GM10248 (cell line): ENCODE data around the gene YTHDF1.

Experiments used
- CTCF ChIA-PET: fragments of 300-600 bp; sonication (Branson Sonifier 250); formaldehyde crosslinking; extraction: SDS; loops from one replicate; lab custom pipeline; 2021; ENCODE audit warnings: antibody characterized with exemption; lab: Yijun Ruan, JAX
- POLR2A ChIA-PET: fragments of 350-650 bp; sonication (Branson Sonifier 250); formaldehyde crosslinking; extraction: SDS; loops from one replicate; lab custom pipeline; 2020; ENCODE audit warnings: antibody characterized with exemption; lab: Yijun Ruan, JAX
- DNase-seq: peaks from one replicate; pipeline ENCODE4 v3.0.0; 2012; ENCODE audit errors: extremely low spot score
- TF ChIP-seq, protein P1 (sequence below): IDR thresholded peaks from 2 replicates; pipeline ENCODE4 v1.5.1; 2012; ENCODE audit warnings: mild to moderate bottlenecking, low read depth; ENCODE audit errors: extremely low read depth, missing control alignments, control extremely low read depth

Gene YTHDF1

DNA sequence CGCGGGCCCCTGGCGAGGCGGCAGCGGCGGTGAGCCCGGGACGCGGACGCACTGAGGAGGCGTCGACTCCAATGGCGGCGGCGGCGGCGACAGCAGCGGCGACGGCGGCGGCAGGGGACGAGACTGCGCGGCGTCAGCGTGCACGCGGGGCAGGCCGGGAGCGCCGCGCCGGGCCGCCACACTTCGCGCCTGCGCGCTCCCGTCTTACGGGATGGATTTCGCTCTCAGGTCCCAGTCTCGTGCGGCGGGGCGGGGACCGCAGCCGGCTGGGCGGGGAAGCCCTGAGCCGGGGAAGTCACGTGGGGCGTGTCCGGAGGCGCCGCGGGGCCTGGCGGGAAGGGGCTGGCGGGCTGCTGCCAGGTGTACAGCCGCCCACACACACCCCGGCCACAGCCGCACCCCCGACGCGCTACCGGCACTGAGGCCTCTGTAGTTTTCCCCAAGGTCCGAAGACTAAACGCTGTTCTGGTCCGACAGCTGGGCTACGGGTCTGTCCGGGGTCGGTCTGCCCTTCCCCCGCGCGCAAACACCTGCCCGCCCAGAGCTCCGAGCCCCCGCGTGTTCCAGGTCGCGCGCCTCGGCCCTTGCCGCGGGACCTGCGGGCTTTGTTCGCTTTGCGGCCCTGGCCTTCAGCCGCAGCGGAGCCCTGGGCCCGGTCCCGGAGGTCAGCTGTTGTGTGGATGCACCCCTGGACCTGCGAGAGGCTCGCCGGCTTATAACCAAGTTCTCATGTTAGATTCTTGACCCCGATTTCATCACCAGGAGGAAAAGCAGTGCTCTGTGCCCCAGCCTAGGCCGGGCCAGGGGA lies at the start of gene YTHDF1:
Gene YTHDF1 (minus strand): TSS at position 91 of the 808 bp plus-strand sequence. CDS start 239 bp downstream, outside the sequence.
- ChIA-PET POLR2A (no interaction called here), CTCF (interaction anchor here (1.6 to 5.6 kb wide), 4 partner anchors 8 to 244 kb away, joined by 3 to 65 read pairs (median 10); no protein-coding TSS in a partner anchor)
- TF ChIP-seq, protein P1, sequence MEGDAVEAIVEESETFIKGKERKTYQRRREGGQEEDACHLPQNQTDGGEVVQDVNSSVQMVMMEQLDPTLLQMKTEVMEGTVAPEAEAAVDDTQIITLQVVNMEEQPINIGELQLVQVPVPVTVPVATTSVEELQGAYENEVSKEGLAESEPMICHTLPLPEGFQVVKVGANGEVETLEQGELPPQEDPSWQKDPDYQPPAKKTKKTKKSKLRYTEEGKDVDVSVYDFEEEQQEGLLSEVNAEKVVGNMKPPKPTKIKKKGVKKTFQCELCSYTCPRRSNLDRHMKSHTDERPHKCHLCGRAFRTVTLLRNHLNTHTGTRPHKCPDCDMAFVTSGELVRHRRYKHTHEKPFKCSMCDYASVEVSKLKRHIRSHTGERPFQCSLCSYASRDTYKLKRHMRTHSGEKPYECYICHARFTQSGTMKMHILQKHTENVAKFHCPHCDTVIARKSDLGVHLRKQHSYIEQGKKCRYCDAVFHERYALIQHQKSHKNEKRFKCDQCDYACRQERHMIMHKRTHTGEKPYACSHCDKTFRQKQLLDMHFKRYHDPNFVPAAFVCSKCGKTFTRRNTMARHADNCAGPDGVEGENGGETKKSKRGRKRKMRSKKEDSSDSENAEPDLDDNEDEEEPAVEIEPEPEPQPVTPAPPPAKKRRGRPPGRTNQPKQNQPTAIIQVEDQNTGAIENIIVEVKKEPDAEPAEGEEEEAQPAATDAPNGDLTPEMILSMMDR: no peak
- DNase-seq: peak; percentile 100

DNA sequence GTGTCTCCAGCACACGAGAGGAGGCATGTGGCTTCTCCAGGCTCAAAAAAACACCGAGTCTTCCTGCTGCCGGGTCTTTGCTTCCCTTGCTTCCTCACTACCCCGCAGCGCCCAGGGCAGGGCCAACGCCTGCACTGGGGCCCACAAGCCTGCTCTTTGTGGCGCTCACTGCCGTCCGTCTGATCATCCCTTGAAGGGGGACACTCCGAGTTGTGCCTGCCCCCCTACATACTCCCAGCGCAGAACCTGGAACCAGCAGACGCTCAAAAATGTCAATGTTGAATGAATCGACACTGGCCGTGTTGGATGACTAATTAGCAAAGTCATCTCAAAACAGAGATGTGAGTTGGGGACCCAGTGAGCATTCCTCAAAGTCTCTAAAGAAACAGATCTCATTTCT lies 48.6 kb upstream of the YTHDF1 start:
- POLR2A ChIA-PET: no interaction called here
- CTCF ChIA-PET: interaction anchor here (1.7 to 2.2 kb wide), 2 partner anchors 31 to 41 kb away, joined by 4 to 13 read pairs; no protein-coding TSS in a partner anchor
- TF ChIP-seq, protein P1: no peak
- no peak for DNase-seq

DNA sequence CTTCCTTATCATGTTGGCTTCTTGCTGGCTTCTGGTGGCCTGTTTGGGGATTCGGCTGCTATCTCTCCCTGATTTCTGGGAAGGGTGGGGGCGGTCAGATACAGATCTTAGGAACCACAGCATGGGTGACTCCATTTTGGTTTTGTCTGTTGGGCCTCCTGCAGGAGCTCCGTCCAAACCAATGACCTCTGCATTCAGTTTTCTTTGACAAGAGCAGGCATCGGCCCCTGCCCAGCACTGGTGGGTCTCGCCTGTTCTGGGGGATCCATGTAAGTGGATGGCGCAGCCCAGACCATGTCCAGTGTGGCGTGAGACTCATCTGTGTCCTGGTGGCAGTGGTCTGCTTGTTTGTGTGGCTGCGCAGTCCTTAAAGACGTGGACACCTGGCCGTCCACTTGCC lies 48.1 kb upstream of the YTHDF1 start:
- ChIA-PET CTCF (no interaction called here), POLR2A (no interaction called here)
- TF ChIP-seq, protein P1: no peak
- no peak for DNase-seq

DNA sequence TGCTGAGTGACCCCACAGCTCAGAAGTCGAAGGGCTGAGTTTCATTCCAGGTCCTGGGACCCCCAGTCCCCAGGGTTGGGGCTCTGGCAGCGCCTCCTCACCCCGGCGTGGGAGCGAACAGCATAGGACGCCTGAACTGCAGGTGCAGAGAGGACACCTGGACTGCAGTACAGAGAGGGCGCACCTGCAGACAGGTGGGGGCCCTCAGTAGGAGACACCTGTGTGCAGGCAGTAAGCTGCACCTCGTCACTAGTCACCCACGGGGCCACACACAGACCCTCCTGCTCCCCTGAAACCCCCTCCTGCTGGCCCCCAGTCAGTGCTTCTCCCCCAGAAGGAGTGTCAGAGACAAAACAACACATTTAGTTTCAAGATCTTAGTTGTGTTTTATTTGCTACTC lies 46.9 kb upstream of the YTHDF1 start:
- ChIA-PET CTCF (no interaction called here), POLR2A (no interaction called here)
- TF ChIP-seq, protein P1: no peak
- no peak for DNase-seq

DNA sequence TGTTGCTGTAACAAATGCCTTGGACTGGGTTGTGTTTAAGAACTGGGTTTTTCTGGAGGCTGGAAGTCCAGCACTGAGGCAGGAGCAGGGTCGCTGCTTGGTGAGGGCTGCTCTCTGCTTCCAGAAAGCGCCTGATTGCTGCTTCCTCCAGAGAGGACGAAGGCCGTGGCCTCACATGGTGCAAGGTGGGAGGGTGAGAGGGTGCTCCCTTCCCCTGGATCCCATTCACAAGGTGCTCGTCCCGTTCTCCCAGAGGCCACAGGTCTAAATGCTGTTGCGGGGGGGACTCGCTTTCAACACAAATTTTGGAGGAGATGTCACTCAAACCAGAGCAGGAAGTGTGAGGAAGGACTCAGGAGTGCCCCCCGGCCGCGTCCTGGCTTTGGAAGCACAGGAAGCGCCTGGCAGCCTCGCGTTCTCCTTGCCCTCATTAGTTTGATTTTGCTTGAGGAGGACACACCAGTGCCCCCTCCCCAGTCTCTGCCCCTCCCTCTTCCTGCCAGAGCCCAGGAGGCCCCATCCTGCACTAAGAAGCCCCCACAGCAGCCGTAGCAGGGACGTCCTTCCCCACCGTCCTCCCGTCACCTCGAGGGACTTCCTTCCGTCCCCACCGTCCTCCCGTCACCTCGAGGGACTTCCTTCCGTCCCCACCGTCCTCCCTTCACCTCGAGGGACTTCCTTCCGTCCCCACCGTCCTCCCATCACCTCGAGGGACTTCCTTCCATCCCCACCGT lies 46.0 kb upstream of the YTHDF1 start:
- CTCF ChIA-PET: no interaction called here
- TF ChIP-seq, protein P1: no peak
- DNase-seq: no peak
- POLR2A ChIA-PET: no interaction called here

DNA sequence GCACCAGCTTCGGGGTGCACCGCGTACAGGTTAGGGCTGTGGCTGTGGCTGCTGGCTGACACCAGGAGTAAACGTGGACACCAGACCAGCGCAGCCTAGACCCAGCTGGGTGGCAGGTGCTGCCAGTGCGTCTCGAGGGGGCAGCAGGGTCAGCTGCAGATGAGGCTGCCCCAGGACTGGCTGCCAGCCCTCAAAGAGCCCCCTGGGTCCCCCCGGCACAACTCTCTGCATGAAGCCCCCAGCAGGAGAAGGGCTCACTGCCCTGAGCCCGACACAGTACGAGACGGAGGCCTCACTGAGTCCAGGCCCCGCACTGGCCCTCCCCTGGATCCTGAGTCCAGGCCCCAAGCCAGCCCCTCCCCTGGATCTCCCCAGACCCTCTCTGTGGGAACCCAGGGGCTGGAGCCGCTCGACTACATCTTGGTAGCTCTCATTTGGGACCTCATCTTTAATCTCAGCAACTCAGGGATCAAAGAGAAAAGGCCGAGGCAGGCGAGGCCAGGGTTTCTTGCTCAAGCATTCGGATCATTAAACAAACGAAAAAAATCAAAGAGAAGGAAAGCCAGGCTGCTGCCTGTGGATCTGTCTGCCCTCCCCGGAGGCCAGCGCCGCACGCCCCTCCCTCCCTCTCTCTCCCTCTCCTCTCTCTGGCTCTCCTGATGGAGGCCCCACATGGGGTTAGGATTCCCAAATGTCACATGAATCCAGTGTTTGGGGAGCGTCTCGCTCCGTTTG lies 45.3 kb upstream of the YTHDF1 start:
- ChIA-PET POLR2A (no interaction called here), CTCF (interaction anchor here (3.6 kb wide), 1 partner anchor 37 kb away, joined by 19 read pairs; no protein-coding TSS in a partner anchor)
- DNase-seq: no peak
- TF ChIP-seq, protein P1: no peak
